GM12864 (cell line): ENCODE data around the gene IDUA.

Experiments
- DNase-seq: peaks from one replicate; pipeline ENCODE4 v3.0.0-alpha.2; 2011; ENCODE audit warnings: low read depth
- H3K4me3 ChIP-seq: 2 replicates; pipeline ENCODE4 v1.5.1; 2011; ENCODE audit warnings: mild to moderate bottlenecking, low read depth, low read length, control low read depth
- TF ChIP-seq, protein P1 (sequence below): IDR thresholded peaks from 2 replicates; pipeline ENCODE4 v1.5.1; 2011; ENCODE audit warnings: low read depth, mild to moderate bottlenecking, moderate library complexity, low read length, control low read depth, inconsistent platforms; ENCODE audit errors: missing control alignments

The IDUA gene

DNA sequence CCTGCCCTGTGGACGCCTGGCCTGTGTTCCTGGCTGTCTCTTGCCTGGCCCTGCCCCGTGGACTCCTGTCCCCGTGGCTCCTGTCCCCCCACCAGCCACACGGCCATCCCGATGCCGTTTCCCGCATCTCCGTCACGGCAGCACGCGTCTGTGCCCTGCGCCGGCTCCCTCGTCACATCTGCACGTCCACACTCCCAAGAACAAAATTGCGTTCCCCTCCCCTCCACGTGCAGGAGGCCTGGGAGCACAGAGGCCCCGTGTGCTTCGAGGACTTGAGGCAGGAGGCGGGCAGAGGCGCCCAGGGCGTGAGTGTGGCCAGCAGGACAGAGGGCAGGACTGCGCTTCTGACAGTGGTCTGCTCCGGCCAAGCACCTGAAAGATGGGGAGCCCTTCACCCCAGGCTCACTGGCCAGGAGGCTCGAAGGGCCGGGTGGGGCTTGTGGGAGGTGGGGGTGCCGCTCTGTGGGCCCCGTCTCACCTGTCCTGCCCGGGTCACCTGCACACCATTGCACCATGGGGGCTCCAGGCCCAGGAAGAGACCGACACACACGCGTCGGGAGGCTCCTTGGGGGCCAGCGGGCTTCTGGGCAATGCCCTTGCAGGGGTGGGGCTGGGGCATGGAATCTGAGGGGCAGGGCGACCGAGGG is 41.9 kb downstream of the IDUA start:
- no peak overlapping the region for H3K4me3 ChIP-seq
- TF ChIP-seq, protein P1, sequence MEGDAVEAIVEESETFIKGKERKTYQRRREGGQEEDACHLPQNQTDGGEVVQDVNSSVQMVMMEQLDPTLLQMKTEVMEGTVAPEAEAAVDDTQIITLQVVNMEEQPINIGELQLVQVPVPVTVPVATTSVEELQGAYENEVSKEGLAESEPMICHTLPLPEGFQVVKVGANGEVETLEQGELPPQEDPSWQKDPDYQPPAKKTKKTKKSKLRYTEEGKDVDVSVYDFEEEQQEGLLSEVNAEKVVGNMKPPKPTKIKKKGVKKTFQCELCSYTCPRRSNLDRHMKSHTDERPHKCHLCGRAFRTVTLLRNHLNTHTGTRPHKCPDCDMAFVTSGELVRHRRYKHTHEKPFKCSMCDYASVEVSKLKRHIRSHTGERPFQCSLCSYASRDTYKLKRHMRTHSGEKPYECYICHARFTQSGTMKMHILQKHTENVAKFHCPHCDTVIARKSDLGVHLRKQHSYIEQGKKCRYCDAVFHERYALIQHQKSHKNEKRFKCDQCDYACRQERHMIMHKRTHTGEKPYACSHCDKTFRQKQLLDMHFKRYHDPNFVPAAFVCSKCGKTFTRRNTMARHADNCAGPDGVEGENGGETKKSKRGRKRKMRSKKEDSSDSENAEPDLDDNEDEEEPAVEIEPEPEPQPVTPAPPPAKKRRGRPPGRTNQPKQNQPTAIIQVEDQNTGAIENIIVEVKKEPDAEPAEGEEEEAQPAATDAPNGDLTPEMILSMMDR, result no peak
- no peak for DNase-seq

DNA sequence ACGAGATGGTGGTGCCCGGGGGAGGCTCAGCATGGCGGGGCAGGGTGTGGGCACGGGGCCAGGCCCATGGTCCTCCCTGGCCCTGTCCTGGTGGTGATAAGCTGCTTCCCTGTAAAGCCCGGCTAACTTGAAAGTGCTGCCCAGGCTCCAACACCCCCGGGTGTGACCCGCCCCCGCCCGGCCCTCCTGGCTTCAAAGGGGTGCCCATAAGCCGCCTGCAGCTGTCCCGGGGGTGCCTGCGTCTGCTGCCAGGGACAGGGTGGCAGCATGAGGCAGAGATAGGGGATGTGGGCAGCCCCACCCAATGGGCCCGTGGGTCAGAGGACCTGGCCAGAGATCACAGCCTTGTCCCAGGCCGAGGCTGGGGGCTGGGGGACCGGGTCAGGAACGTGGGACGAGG is 42.7 kb downstream of the IDUA start:
- TF ChIP-seq, protein P1, result no peak
- no peak overlapping the region for H3K4me3 ChIP-seq
- no peak for DNase-seq

DNA sequence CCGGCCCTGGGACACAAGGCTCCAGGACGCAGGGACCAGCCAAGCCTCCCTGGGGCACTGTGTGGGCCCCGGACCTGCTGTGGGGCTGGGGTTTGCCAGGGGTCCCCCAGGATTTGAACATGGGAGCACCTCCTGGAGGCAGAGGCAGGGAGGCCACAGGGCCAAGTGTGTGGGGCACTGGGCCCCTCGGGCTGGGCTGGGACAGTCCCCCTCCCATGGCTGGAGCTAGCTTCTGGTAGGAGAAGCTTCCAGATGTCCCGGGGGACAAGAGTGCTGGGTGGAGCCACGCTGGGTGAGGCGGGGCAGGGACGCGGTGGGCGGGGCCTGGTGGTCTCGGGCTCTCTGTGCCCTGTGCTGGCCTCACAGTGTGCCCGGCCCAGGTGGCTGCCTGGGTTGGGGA is 43.2 kb downstream of the IDUA start:
- no peak for DNase-seq
- no peak overlapping the region for H3K4me3 ChIP-seq
- TF ChIP-seq, protein P1, result no peak

DNA sequence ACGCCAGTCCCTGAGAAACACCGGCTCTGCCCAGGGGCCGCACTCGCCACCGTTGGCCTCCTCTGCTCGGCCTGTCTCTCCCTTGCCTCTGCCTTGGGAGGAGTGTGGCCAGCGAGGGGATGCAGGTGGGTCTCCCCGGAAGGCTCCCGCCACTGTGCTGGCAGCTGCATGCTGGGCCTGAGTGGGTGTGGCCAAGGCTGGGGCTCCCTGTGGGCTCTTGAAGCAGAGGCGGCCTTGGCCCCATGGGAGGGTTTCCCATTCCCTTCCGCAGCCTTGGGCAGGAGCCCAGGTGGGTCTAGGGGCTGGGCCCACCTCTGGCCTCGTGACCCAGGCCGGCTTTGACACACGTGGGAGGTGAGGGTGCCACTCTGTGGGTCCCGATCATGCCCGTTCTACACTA is 43.7 kb downstream of the IDUA start:
- no peak overlapping the region for H3K4me3 ChIP-seq
- DNase-seq, result no peak
- TF ChIP-seq, protein P1, result no peak

- TF ChIP-seq, protein P1, result no peak
- DNase-seq, result no peak
- no peak overlapping the region for H3K4me3 ChIP-seq
These were observed 44.5 kb downstream of the IDUA start for GRCh38 chr4:1031346-1031745.

- H3K4me3 ChIP-seq, result no peak overlapping the region
- DNase-seq, result no peak
- TF ChIP-seq, protein P1, result no peak
These were observed 45.3 kb downstream of the IDUA start for GRCh38 chr4:1031956-1032795.
